Transverse colon (tissue), 3 donors: Measurements from ENCODE around the gene RIMBP2.

Source experiments
- POLR2A ChIP-seq: fragments of 450-650 bp; IDR thresholded peaks from one replicate; pipeline ENCODE4 v1.6.1; 2016; ENCODE audit warnings: antibody characterized with exemption, mild to moderate bottlenecking, moderate library complexity
- TF ChIP-seq, protein P1 (sequence below), 5 experiments: fragments of 200-600 bp in 3 of 5; fragments of 450-650 bp in 2 of 5; sonication (generic) in 3 of 5; IDR thresholded peaks; 1 replicate in 2 of 5; 2 replicates in 3 of 5; pipeline ENCODE4 v1.5.1; 2016 to 2017; ENCODE audit warnings: antibody characterized with exemption in 5 of 5, inconsistent platforms in 3 of 5, mild to moderate bottlenecking in 2 of 5, moderate library complexity in 1 of 5

- TF ChIP-seq, protein P1, sequence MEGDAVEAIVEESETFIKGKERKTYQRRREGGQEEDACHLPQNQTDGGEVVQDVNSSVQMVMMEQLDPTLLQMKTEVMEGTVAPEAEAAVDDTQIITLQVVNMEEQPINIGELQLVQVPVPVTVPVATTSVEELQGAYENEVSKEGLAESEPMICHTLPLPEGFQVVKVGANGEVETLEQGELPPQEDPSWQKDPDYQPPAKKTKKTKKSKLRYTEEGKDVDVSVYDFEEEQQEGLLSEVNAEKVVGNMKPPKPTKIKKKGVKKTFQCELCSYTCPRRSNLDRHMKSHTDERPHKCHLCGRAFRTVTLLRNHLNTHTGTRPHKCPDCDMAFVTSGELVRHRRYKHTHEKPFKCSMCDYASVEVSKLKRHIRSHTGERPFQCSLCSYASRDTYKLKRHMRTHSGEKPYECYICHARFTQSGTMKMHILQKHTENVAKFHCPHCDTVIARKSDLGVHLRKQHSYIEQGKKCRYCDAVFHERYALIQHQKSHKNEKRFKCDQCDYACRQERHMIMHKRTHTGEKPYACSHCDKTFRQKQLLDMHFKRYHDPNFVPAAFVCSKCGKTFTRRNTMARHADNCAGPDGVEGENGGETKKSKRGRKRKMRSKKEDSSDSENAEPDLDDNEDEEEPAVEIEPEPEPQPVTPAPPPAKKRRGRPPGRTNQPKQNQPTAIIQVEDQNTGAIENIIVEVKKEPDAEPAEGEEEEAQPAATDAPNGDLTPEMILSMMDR (IDR thresholded peaks at IDR 0.05), result no peak
- no peak for TF ChIP-seq POLR2A
Observed at GRCh38 chr12:130367523-130367922, 348.6 kb downstream of the RIMBP2 start.
